K562 treated with DMSO at 1 percent for 12 hours (cell line): Measurements from ENCODE around the gene PRPF4. TPM values are rescaled to one million over a fixed set of nuclear protein-coding genes. Genes with fewer than 3 reads are reported as not detected.

Experiments used
- total RNA-seq: library from RNA; unstranded; fragments of 300-600 nt; gene quantifications from 2 replicates; pipeline ENCODE4 v1.2.3, GENCODE V29; 2022; ENCODE audit not compliant: insufficient read depth

The PRPF4 gene
- 14.3 and 29.1 TPM in 2 replicates for total RNA-seq

DNA sequence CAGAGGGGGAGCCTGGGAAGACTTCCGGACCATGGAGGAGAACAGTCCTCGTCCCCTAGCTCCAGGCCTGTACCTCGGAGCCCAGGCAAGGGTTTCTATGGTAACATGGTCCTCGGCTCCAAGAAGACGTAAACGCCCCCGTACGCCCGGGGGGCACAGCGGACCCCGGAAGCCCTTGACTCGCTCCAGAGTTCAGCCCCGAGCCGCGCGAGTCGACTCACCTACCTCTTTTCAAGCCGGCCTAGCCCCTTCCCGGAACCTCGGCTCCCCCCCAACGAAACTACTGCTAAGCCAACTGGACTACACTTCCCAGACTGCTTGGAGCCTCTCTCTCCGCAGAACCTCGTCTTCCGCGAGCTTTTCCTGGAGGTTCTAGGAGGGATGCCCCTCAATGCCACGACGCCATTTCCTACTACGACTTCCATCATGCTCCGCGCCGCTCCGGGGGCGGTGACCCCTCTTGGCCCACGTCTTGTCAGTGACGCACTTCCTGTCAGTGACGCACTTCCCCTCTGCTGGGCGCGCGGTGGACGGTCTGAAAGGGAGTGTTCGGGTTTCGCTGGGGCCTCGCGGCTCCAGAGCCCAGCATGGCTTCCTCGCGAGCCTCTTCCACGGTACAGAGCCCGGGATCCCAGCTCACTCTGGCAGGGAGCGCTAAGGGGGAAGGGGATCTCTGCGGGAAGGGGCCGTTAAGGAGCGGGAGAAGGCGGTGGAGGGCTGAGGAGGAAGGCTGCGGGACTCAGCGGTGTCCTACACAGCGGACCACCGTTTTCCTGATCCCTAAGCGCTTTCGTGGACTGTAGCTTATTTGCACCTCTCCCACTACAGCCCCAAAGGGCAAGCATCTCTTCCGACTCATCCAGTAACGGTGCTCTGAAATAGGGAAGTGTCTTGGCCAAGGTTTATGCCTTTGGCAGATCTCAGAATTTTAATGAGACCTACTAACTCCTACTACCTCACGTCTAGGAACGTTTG is at the start of gene PRPF4, which contains the start of gene CDC26:
TSS of gene PRPF4 (plus strand) at position 502 of the 975 bp plus-strand sequence. CDS start at position 588, 86 bp downstream.
TSS of gene CDC26 (minus strand) at position 416 of the 975 bp plus-strand sequence. CDS start 3,065 bp downstream, outside the sequence.

DNA sequence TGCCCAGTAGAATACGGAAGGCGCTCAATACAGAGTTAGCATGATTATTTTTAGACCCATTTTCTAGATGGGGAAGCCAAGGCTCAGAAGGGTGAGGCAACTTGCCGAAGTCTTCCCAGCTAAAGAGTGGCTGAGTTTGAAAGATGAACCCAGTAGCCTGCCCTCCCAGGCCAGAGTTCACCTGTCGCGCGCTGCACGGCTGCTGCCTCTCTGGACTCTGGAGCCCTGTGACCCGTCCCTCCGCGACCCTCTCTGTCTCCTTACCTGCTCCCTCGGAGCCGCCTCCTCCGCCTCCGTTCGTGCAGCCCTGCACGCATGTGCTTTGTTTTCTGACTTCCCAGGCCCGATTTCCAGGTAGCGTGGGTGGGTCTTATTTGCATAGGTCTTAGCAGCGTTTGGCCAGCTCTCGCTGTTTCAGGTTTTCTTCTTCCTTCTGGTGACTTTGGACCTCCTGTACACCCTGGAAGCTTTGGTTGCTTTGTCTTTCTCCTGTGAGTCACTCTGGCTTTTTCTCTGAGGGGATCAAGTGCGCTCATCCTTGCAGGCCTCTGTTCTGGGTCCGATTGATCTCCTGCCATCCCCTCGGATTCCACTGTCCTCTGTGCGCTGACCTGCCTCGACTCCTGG is 27.4 kb downstream of the PRPF4 start, which contains the start of gene RNF183:
TSS of gene RNF183 (minus strand) at position 585 of the 627 bp plus-strand sequence. CDS start 5,192 bp downstream, outside the sequence.

DNA sequence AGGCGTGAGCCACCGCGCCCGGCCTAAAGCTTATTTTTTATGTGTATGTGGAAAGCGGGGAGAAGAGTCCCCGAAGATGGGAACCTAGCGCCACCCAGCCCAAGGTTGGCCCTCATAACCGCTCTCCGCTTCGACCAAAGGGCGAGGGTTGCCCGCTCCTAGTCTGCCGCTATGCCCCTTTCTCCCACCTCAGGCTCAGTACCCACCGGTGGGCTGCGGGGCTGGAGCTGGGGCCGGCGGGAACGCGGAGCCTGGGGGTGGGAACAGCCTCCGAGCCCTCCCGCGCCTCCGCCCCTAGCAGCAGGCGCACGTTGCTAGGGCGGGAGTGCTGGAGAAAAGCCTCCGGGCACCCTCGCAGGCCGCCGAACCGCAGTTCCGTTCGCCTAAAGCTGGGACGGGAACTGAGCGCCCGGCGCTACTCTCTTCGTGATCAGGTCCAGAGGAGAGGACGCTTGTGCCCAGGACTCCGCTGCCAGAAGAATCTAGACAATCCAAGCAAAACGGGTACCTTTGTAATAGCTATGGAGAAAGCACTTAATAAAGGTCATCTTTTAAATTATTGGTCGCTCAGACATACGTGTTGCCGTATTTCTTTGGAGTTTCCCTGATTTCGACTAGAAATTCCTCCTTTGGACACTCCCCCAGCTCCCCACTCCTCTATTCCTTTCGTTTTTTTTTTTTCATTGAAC is 64.7 kb downstream of the PRPF4 start, which contains the start of gene WDR31:
TSS of gene WDR31 (minus strand) at position 265 of the 689 bp plus-strand sequence. CDS start 8,253 bp downstream, outside the sequence.

Other genes with a start within 250 kb of the PRPF4 start
- 0.40 and 0.67 TPM in 2 replicates for gene ZFP37, start 218.9 kb upstream of the PRPF4 start, total RNA-seq
- gene SLC31A2, start 124.7 kb upstream of the PRPF4 start, total RNA-seq, result 1.9 and 3.5 TPM in 2 replicates
- gene FKBP15, start 54.4 kb upstream of the PRPF4 start, total RNA-seq, result 5.7 and 17.8 TPM in 2 replicates
- 18.8 and 55.7 TPM in 2 replicates for gene SLC31A1, start 54.1 kb upstream of the PRPF4 start, total RNA-seq
- gene CDC26, start 86 bp upstream of the PRPF4 start, total RNA-seq, result 29.7 and 31.8 TPM in 2 replicates
- gene RNF183, start 27.7 kb downstream of the PRPF4 start, total RNA-seq, result 0.53 TPM in 1 of 2 replicates, not detected in the other
- gene WDR31, start 64.6 kb downstream of the PRPF4 start, total RNA-seq, result 1.4 and 5.8 TPM in 2 replicates
- 0.97 and 1.1 TPM in 2 replicates for gene BSPRY, start 73.9 kb downstream of the PRPF4 start, total RNA-seq
- 43.8 and 46.9 TPM in 2 replicates for gene HDHD3, start 101.3 kb downstream of the PRPF4 start, total RNA-seq
- gene ALAD, start 125.6 kb downstream of the PRPF4 start, total RNA-seq, result 24.0 and 59.9 TPM in 2 replicates
- gene POLE3, start 135.0 kb downstream of the PRPF4 start, total RNA-seq, result 51.2 and 78.7 TPM in 2 replicates
- 0.41 TPM in 1 of 2 replicates, not detected in the other for gene C9orf43, start 135.1 kb downstream of the PRPF4 start, total RNA-seq
- gene RGS3, start 188.1 kb downstream of the PRPF4 start, total RNA-seq, result 5.6 and 8.1 TPM in 2 replicates